Stimulated activated CD4-positive, alpha-beta T cell treated with anti-CD3 and anti-CD28 coated beads, Interleukin-2, amount 100 ng/mL, for 4 hours (primary cell): ENCODE results near the gene ARHGAP44.

Experiments used
- DNase-seq: peaks from one replicate; pipeline ENCODE4 v3.0.0-alpha.2; 2020; ENCODE audit warnings: low read depth

Gene ARHGAP44

GRCh38 chr17:12900474-12900873 lies 111.2 kb downstream of the ARHGAP44 start:
- DNase-seq: no peak

- no peak for DNase-seq
These were observed 112.7 kb downstream of the ARHGAP44 start for GRCh38 chr17:12902046-12902445.

- no peak for DNase-seq
These were observed 118.2 kb downstream of the ARHGAP44 start for GRCh38 chr17:12907477-12907876.

GRCh38 chr17:12909046-12909445 lies 119.7 kb downstream of the ARHGAP44 start:
- no peak for DNase-seq

DNA sequence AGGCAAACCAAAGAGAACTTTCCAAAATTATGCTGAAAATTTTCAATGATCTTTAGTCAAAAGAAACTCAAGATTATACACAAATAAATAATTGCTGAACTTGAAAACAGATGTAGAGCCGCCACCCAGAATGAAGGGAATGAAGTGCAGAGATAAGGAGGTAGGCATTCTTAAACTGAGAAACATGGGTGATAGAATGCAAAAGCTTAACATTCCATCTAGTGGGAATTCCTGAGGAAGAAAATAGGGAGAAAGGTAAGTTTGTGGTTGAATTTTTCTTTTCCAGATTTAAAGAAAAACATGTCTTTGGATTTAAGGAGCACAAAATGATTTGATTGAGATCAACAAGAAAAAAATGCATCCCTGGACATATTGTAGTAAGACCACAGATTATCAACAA lies 120.2 kb downstream of the ARHGAP44 start:
- DNase-seq: no peak

- DNase-seq: no peak
These were observed 121.9 kb downstream of the ARHGAP44 start for GRCh38 chr17:12911239-12911638.

DNA sequence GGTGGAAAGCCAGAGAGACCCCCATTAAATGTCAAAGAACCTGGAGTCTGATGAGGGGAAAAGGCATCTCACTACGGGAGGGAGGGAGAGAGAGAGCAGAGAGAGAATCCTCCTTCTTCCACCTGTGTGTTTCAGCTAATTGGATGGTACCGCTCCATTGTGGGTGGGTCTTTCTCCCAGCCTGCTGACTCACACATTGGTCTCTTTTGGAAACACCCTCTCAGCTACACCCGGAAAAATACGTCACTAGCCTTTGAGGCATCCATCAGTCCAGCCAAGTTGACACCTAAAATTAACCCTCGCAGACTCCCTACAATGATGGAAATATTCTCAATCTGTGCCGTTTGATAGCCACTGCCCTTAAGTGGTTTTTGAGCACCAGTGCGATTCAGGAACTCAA lies 128.1 kb downstream of the ARHGAP44 start:
- no peak for DNase-seq

GRCh38 chr17:12918142-12918541 lies 128.8 kb downstream of the ARHGAP44 start:
- DNase-seq: no peak

DNA sequence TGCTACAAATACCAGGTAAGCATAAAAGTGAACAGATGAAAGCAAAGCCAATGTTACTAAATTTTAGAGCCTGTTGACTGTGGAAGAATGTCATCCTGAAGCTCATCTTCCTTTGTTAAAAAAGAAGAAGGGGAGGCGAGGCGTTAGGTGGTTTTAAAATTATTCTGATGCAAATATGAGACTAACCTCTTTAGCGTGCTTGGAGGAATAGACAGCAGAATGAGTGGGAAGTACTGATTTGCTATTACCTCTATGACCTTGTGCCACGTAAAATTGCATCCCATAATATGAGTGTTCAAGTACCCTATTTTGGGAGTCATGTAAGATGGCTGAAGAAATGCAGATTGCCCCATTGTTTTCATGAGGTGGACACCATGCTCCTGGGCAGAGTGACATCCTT lies 132.8 kb downstream of the ARHGAP44 start:
- no peak for DNase-seq

DNA sequence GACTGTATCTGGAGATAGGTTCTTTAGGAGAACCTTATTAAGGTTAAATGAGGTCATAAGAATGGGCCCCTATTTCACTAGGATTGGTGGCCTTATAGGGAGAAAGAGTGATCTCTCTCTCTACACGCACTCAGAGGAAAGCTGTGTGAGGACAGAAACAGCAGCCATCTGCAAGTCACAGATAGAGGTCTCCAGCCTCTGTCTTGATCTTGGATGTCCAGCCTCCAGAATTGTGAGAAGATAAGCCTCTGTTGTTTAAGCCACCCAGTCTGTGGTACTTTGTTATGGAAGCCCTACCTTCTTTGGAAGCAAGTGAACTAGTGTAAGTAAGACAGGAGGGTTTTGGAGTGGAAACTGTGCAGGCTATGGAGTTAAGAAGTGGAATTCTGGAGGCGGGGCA lies 135.3 kb downstream of the ARHGAP44 start:
- no peak for DNase-seq

DNA sequence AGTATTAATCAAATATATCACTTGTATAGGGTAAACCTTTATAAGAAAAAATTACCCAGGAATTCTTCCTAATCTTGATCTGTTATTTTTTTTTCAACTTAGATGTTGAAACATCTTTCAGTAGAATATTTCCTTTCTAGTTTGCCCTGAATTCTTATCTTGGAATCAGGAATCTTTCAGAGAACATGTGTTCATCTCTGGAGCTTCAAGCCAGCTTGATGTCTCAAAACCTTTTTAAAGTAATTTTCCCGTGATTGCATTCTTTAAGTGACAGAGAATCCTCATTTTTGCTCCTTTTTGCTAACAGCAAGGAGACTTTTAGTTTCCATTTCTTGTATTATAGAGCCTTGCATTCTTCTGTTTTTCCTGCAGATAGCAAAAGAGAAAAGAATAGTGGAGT lies 137.7 kb downstream of the ARHGAP44 start:
- no peak for DNase-seq

DNA sequence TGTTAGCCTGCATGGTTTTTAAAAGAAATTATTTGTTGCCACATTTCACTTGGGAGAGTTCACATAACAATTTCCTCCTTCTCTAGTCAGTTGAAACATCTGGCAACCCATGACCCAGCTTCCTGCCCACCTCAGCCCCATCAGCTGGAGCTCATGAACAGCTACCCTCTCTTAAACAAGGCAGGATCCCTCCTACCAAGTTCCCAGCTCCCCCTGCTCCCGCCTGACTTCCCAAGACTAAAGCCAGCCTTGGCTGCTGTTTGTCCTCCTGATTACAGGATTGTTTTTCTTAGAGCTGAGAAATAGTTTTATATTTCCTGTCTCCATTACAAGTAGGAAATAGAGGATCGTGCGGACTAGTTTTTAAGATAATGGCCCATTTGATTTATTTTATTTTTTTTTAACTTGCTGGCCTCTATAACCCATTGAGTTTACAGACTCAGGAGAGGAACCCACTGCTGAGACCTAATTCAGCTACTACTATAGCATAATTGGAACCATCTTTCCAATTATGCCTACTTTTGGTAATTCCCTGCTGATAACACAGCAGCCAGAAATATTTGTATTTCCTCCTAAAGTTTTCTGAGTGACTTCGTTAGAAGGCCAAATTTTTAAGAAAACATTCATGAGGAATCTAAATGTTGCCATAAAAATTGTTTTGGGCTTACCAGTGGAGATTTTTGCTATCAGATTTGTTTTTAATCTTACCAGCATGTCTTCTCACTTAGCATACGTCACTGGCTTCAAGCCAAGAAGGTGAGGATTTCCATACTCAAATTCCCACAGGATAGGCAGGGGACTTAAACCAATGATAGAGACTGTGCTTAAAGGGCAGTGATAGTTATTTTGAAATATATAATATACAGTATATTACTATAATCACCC lies 138.5 kb downstream of the ARHGAP44 start:
- DNase-seq: no peak

DNA sequence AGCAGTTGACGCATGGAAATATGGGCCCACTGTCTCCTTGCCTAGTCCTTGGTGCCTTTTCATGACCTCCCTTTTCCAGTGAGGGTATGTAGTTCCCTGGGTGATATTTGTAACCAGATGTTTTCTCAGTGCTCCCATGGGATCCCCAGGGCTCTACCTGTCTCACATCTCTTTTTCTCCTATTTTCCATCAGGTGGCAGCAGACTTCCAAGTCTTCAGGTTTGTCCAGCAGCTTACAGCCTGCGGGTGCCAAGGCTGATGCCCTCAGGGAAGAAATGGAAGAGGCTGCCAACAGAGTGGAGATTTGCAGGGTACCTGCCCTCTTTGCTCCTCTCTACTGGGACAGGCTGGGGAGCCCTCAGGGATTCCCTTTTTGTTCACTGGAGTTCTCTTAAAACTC lies 139.4 kb downstream of the ARHGAP44 start:
- DNase-seq: no peak

GRCh38 chr17:12936501-12936900 lies 147.2 kb downstream of the ARHGAP44 start:
- DNase-seq: no peak

DNA sequence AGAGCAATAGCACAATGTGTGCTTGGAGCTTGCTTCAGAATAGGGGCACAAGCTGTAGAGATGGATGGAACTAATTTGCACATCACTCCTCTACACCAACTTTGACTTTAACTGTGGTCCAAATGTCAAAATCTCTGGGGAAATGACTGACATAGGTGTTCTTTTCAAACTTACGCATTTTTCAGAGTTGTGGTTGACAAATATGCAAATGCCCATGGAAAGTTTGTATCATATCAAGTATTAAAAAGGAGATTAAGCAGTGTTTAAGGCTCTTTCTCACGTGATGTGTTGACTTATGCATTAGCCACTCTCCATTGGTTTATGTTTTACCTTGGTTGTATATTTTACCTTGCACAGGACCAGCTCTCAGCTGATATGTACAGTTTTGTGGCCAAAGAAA lies 151.4 kb downstream of the ARHGAP44 start:
- no peak for DNase-seq

DNA sequence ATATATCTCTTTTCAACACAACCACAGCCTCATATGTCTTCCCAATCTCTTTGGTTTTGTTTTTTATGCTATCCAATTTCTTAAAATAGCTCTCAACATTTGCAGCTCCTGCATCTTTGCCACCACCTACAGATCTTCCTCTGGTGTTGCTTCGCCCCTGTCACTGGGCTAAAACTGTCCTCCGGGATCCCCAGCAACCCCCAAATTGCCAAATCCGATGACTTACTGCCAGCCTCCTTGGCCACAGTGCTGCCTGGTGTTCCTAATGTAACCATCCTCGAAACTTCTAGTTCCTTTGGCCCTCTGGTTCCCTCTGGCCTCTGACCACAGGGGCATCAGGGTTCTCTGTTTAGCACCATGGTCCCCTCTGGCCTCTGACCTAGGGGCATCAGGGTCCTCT lies 157.7 kb downstream of the ARHGAP44 start:
- DNase-seq: no peak

GRCh38 chr17:12952012-12952411 lies 162.7 kb downstream of the ARHGAP44 start:
- no peak for DNase-seq

DNA sequence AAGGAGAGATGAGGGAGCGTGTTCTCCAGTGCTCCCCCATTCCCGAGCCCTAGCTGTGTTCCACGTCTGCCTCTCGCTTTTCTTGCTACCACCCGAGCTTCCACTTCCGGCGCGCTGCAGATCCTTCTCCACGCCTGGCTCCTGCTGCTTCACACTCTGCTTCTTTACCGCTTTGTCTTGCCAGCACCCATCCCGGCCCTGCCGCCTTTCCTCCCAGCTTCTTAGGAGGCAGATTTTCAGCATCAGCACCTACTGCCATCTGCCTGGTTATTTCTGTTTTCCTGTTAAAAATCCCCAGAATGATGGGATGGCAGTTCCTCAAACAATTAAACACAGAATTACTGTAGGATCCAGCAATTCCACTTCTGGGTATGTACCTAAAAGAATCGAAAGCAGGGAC lies 163.9 kb downstream of the ARHGAP44 start:
- no peak for DNase-seq

DNA sequence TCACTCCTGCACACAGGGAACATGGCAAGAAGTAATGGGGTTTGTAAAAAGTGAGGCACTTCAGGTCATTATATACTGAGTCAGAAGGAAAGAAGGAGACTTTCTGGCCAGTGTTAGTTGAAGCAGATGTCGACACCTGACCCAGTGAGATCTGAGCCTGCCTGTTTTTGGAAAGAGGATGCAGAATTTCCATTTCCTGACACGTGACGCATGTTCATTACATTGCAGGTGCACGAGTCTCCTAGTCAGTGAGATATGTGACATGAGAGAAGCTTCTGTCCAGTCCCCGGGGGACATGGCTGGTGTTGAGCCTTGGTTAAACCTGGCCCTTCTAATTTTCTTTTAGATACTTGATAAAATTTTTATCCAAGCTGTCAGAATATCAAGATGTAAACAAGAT lies 166.2 kb downstream of the ARHGAP44 start:
- no peak for DNase-seq

- no peak for DNase-seq
These were observed 169.5 kb downstream of the ARHGAP44 start for GRCh38 chr17:12958786-12959185.

GRCh38 chr17:12959441-12959840 lies 170.1 kb downstream of the ARHGAP44 start:
- no peak for DNase-seq

GRCh38 chr17:12961655-12962054 lies 172.4 kb downstream of the ARHGAP44 start:
- DNase-seq: no peak

GRCh38 chr17:12963505-12963904 lies 174.2 kb downstream of the ARHGAP44 start:
- DNase-seq: no peak

GRCh38 chr17:12964162-12964561 lies 174.9 kb downstream of the ARHGAP44 start:
- DNase-seq: no peak
